Left forelimb (tissue), 1 donor: ENCODE measurements around the gene ZFAND6.
"Not testable (repeated sequence)": the region's sequence is repeated elsewhere in the genome, so short reads cannot be mapped to it uniquely, and the experiment has no call there.

ENCODE experiments used
- DNase-seq: peaks from one replicate; pipeline ENCODE4 v3.0.0-alpha.2; 2018; ENCODE audit warnings: low spot score

The ZFAND6 gene

GRCh38 chr15:80099241-80099640 lies 39.8 kb downstream of the ZFAND6 start:
- DNase-seq, result no peak

GRCh38 chr15:80099662-80100061 lies 40.2 kb downstream of the ZFAND6 start:
- DNase-seq, result not testable (repeated sequence)

GRCh38 chr15:80100247-80100646 lies 40.8 kb downstream of the ZFAND6 start:
- no peak for DNase-seq

GRCh38 chr15:80105193-80105592 lies 45.7 kb downstream of the ZFAND6 start:
- no peak for DNase-seq

- no peak for DNase-seq
Measured at GRCh38 chr15:80105595-80105994, 46.1 kb downstream of the ZFAND6 start.

- DNase-seq, result no peak
Measured at GRCh38 chr15:80106051-80106450, 46.6 kb downstream of the ZFAND6 start.

- DNase-seq, result no peak
Measured at GRCh38 chr15:80107204-80107603, 47.7 kb downstream of the ZFAND6 start.

- no peak for DNase-seq
Measured at GRCh38 chr15:80107774-80108173, 48.3 kb downstream of the ZFAND6 start.

GRCh38 chr15:80109388-80109787 lies 49.9 kb downstream of the ZFAND6 start:
- DNase-seq, result no peak

- DNase-seq, result no peak
Measured at GRCh38 chr15:80110920-80111319, 51.4 kb downstream of the ZFAND6 start.

- no peak for DNase-seq
Measured at GRCh38 chr15:80114114-80114513, 54.6 kb downstream of the ZFAND6 start.

GRCh38 chr15:80115021-80115420 lies 55.5 kb downstream of the ZFAND6 start:
- DNase-seq, result no peak

GRCh38 chr15:80118956-80119355 lies 59.5 kb downstream of the ZFAND6 start:
- DNase-seq, result no peak

GRCh38 chr15:80120636-80121035 lies 61.2 kb downstream of the ZFAND6 start:
- DNase-seq, result no peak

- no peak for DNase-seq
Measured at GRCh38 chr15:80121546-80121945, 62.1 kb downstream of the ZFAND6 start.

GRCh38 chr15:80123034-80123433 lies 63.6 kb downstream of the ZFAND6 start:
- no peak for DNase-seq

GRCh38 chr15:80127253-80127652 lies 67.8 kb downstream of the ZFAND6 start:
- DNase-seq, result not testable (repeated sequence)

- DNase-seq, result no peak
Measured at GRCh38 chr15:80127911-80128310, 68.4 kb downstream of the ZFAND6 start.

GRCh38 chr15:80132382-80132781 lies 72.9 kb downstream of the ZFAND6 start:
- DNase-seq, result no peak

GRCh38 chr15:80136854-80137253 lies 77.4 kb downstream of the ZFAND6 start:
- DNase-seq, result no peak

- no peak for DNase-seq
Measured at GRCh38 chr15:80138961-80139360, 79.5 kb downstream of the ZFAND6 start.

- DNase-seq, result no peak
Measured at GRCh38 chr15:80140909-80141308, 81.4 kb downstream of the ZFAND6 start.

GRCh38 chr15:80141916-80142598 lies 82.6 kb downstream of the ZFAND6 start:
- DNase-seq, result no peak

GRCh38 chr15:80142646-80143045 lies 83.2 kb downstream of the ZFAND6 start:
- no peak for DNase-seq
